Activated CD4-positive, CD25-positive, alpha-beta regulatory T cell treated with anti-CD3 and anti-CD28 coated beads, Interleukin-2, amount 50 U/mL, for 72 hours (primary cell): ENCODE data around the gene IGFBP7.

ENCODE experiments used
- DNase-seq: peaks from one replicate; pipeline ENCODE4 v3.0.0; 2021

The IGFBP7 gene

GRCh38 chr4:57093845-57094831, 16.0 kb downstream of the IGFBP7 start:
- no peak for DNase-seq

GRCh38 chr4:57091657-57092162, 18.5 kb downstream of the IGFBP7 start:
- DNase-seq = no peak

- DNase-seq = no peak
These were observed 20.1 kb downstream of the IGFBP7 start for GRCh38 chr4:57090079-57090478.

- DNase-seq = no peak
These were observed 20.6 kb downstream of the IGFBP7 start for GRCh38 chr4:57089549-57089948.

GRCh38 chr4:57086031-57086723, 24.0 kb downstream of the IGFBP7 start:
- no peak for DNase-seq

- DNase-seq = no peak
These were observed 24.9 kb downstream of the IGFBP7 start for GRCh38 chr4:57085278-57085677.

GRCh38 chr4:57084360-57084759, 25.8 kb downstream of the IGFBP7 start:
- no peak for DNase-seq

GRCh38 chr4:57083090-57083489, 27.1 kb downstream of the IGFBP7 start:
- no peak for DNase-seq

GRCh38 chr4:57081651-57082621, 28.2 kb downstream of the IGFBP7 start:
- DNase-seq = no peak

- no peak for DNase-seq
These were observed 29.2 kb downstream of the IGFBP7 start for GRCh38 chr4:57080781-57081650.

GRCh38 chr4:57078685-57079521, 31.3 kb downstream of the IGFBP7 start:
- DNase-seq = no peak

- no peak for DNase-seq
These were observed 32.4 kb downstream of the IGFBP7 start for GRCh38 chr4:57077550-57078343.

GRCh38 chr4:57076646-57077045, 33.5 kb downstream of the IGFBP7 start:
- DNase-seq = no peak

- no peak for DNase-seq
These were observed 34.8 kb downstream of the IGFBP7 start for GRCh38 chr4:57075367-57075766.

GRCh38 chr4:57074744-57075143, 35.4 kb downstream of the IGFBP7 start:
- no peak for DNase-seq

- no peak for DNase-seq
These were observed 36.6 kb downstream of the IGFBP7 start for GRCh38 chr4:57073559-57073958.

- no peak for DNase-seq
These were observed 38.9 kb downstream of the IGFBP7 start for GRCh38 chr4:57071326-57071725.

- DNase-seq = no peak
These were observed 39.7 kb downstream of the IGFBP7 start for GRCh38 chr4:57070461-57070860.

- DNase-seq = no peak
These were observed 41.8 kb downstream of the IGFBP7 start for GRCh38 chr4:57068237-57068981.
